Panc1 (cell line): Measurements from ENCODE around the gene SAMD4A. TPM values are rescaled to one million over a fixed set of nuclear protein-coding genes. Genes with fewer than 3 reads are reported as not detected.

Source experiments
- ATAC-seq: fragments of 200-7000 bp; cut with Tn5 transposase; 2 replicates; pipeline ENCODE4 v1.9.1; 2020; ENCODE audit warnings: mild to moderate bottlenecking, moderate library complexity
- BruUV-seq: library from RNA; stranded (reverse); fragments of 400-500 nt; replicated peaks from 2 replicates; lab custom pipeline; 2021; lab: Mats Ljungman, UMichigan
- CTCF ChIA-PET: fragments of 300-600 bp; sonication (Branson Sonifier 250); formaldehyde crosslinking; loops from one replicate; lab custom pipeline; 2022; ENCODE audit warnings: antibody characterized with exemption; lab: Charles Lee
- POLR2A ChIA-PET: fragments of 300-600 bp; sonication (Branson Sonifier 250); formaldehyde crosslinking; loops from one replicate; lab custom pipeline; 2022; ENCODE audit warnings: antibody characterized with exemption; lab: Charles Lee
- DNase-seq: peaks from one replicate; pipeline ENCODE4 v3.0.0-alpha.2; 2010; ENCODE audit warnings: low read depth, low spot score
- H3K27ac ChIP-seq: 2 replicates; pipeline ENCODE4 v1.5.1; 2011; ENCODE audit warnings: mild to moderate bottlenecking, low read length, inconsistent platforms
- H3K27me3 ChIP-seq: fragments of 200-500 bp; sonication (Bioruptor generic); 2 replicates; pipeline ENCODE4 v1.6.0; 2014; ENCODE audit warnings: low read length, inconsistent platforms; ENCODE audit not compliant: control insufficient read depth, insufficient read depth
- H3K36me3 ChIP-seq: fragments of 200-500 bp; sonication (Bioruptor generic); 2 replicates; pipeline ENCODE4 v1.5.1; 2014; ENCODE audit warnings: inconsistent platforms, mild to moderate bottlenecking, low read length, moderate library complexity; ENCODE audit not compliant: control insufficient read depth, insufficient read depth
- H3K4me1 ChIP-seq: 2 replicates; pipeline ENCODE4 v1.5.1; 2011; ENCODE audit warnings: inconsistent platforms, mild to moderate bottlenecking, low read length, moderate library complexity; ENCODE audit not compliant: control insufficient read depth, insufficient read depth
- H3K4me3 ChIP-seq, 2 experiments: 2 replicates each; pipeline ENCODE4 v1.5.1; 2011 to 2012; ENCODE audit warnings: low read depth in 2 of 2, low read length in 2 of 2, mild to moderate bottlenecking in 2 of 2, inconsistent platforms in 1 of 2, moderate library complexity in 1 of 2
- H3K9me3 ChIP-seq: fragments of 200-500 bp; sonication (Bioruptor generic); 2 replicates; pipeline ENCODE4 v1.5.1; 2014; ENCODE audit warnings: low read depth, mild to moderate bottlenecking, inconsistent platforms, low read length, moderate library complexity; ENCODE audit not compliant: control insufficient read depth, insufficient read depth
- CTCF ChIP-seq: fragments of 450-650 bp; IDR thresholded peaks from 2 replicates; pipeline ENCODE4 v1.5.1; 2017; ENCODE audit warnings: mild to moderate bottlenecking
- POLR2AphosphoS5 ChIP-seq: IDR thresholded peaks from 2 replicates; pipeline ENCODE4 v1.6.1; 2012; ENCODE audit warnings: mild to moderate bottlenecking, low read depth, low read length, moderate library complexity
- REST ChIP-seq, 2 experiments: IDR thresholded peaks; 2 replicates each; pipeline ENCODE4 v1.6.1; 2011 to 2012; ENCODE audit warnings: low read depth in 2 of 2, control low read depth in 1 of 2, low read length in 1 of 2, mild to moderate bottlenecking in 1 of 2, moderate library complexity in 1 of 2; ENCODE audit not compliant: insufficient read depth in 1 of 2
- SIN3A ChIP-seq: IDR thresholded peaks from 2 replicates; pipeline ENCODE4 v1.6.1; 2012; ENCODE audit warnings: low read depth, mild to moderate bottlenecking, low read length, moderate library complexity, borderline replicate concordance; ENCODE audit not compliant: insufficient read depth
- TCF7L2 ChIP-seq: IDR thresholded peaks from 2 replicates; pipeline ENCODE4 v1.6.1; 2011; ENCODE audit warnings: mild to moderate bottlenecking, low read depth, low read length, inconsistent platforms
- in situ Hi-C: cut with HindIII; loops from 2 replicates; pipeline ENCODE4 v1.10.0; 2016; ENCODE audit warnings: low sequenced_read_pairs, low pct_unique_long_range_greater_than_20kb
- intact Hi-C: fragments of 100-400 bp; cut with micrococcal nuclease; formaldehyde crosslinking; loops from one replicate; pipeline ENCODE4 v1.10.0; 2022; ENCODE audit not compliant: unreplicated experiment
- total RNA-seq: library from RNA; stranded (reverse); gene quantifications from one replicate; pipeline ENCODE4 v1.2.1, GENCODE V29; 2021; ENCODE audit not compliant: unreplicated experiment

The SAMD4A gene
- total RNA-seq, 1 experiment from 2014 or later = 15.2 TPM

- H3K36me3 ChIP-seq = no peaks in the 10 kb centered on the region
- intact Hi-C loops = no loop called here
- H3K4me3 ChIP-seq = no peak overlapping the region
- no peaks in the 10 kb centered on the region for H3K9me3 ChIP-seq
- H3K27me3 ChIP-seq = no peaks in the 10 kb centered on the region
- ChIA-PET POLR2A (no interaction called here), CTCF (no interaction called here)
- H3K27ac ChIP-seq = no peak overlapping the region
- no peak for TF ChIP-seq SIN3A
- TF ChIP-seq REST (IDR thresholded peaks at IDR 0.05; ENCODE audit: insufficient read depth in 1 of 2, low read depth in 2 of 2, low read length in 1 of 2) = no peak
- no peak for TF ChIP-seq CTCF
- TF ChIP-seq POLR2AphosphoS5 = no peak
- no peak for TF ChIP-seq TCF7L2
- BruUV-seq = no TSS peak
- in situ Hi-C loops = no loop called here
- ATAC-seq (no peak), DNase-seq (no peak)
- H3K4me1 ChIP-seq = peaks cover 18% of the 10 kb centered on the region
These were observed 105.3 kb downstream of the SAMD4A start for GRCh38 chr14:54672181-54672580.

- ChIA-PET CTCF (no interaction called here), POLR2A (no interaction called here)
- Histone ChIP-seq H3K27me3 (no peaks in the 10 kb centered on the region), H3K27ac (no peak overlapping the region), H3K4me1 (peaks cover 23% of the 10 kb centered on the region), H3K36me3 (no peaks in the 10 kb centered on the region), H3K4me3 (no peak overlapping the region), H3K9me3 (no peaks in the 10 kb centered on the region)
- TF ChIP-seq TCF7L2 (no peak), CTCF (no peak), POLR2AphosphoS5 (no peak), SIN3A (no peak), REST (IDR thresholded peaks at IDR 0.05; ENCODE audit: insufficient read depth in 1 of 2, low read depth in 2 of 2, low read length in 1 of 2) (no peak)
- DNase-seq (no peak), ATAC-seq (no peak)
- BruUV-seq = no TSS peak
- in situ Hi-C loops = no loop called here
- intact Hi-C loops = no loop called here
These were observed 105.8 kb downstream of the SAMD4A start for GRCh38 chr14:54672688-54673087.
